CD4-positive, alpha-beta T cell (primary cell): ENCODE measurements around the gene PRKCA. TPM values are rescaled to one million over a fixed set of nuclear protein-coding genes. Genes with fewer than 3 reads are reported as not detected.

Experiments
- ATAC-seq: fragments of 200-7000 bp; cut with Tn5 transposase; one replicate; pipeline ENCODE4 v1.10.0; 2022; ENCODE audit warnings: mild to moderate bottlenecking; ENCODE audit not compliant: poor library complexity
- CTCF ChIA-PET: fragments of 350-600 bp; sonication (Branson Sonifier 250); formaldehyde crosslinking; loops from one replicate; lab custom pipeline; 2021; ENCODE audit warnings: antibody characterized with exemption, inconsistent platforms; lab: Charles Lee
- POLR2A ChIA-PET: fragments of 350-600 bp; sonication (Branson Sonifier 250); formaldehyde crosslinking; loops from one replicate; lab custom pipeline; 2021; ENCODE audit warnings: antibody characterized with exemption, inconsistent platforms; lab: Charles Lee
- DNase-seq, 14 experiments: peaks; one replicate each; pipeline ENCODE4 v3.0.0-alpha.2; 2013 to 2020; ENCODE audit warnings: mixed read lengths in 2 of 14
- H3K27ac ChIP-seq, 2 donors: one replicate each; pipeline versions ENCODE4 v1.5.1 to v1.7.0; 2013; ENCODE audit warnings: low read length in 2 of 2, low read depth in 1 of 2, mild to moderate bottlenecking in 1 of 2
- H3K27me3 ChIP-seq, 2 experiments: 1 replicate in 1 of 2; 2 replicates in 1 of 2; pipeline versions ENCODE4 v1.6.1 to v1.7.0; 2013; ENCODE audit warnings: low read length in 2 of 2, control low read depth in 1 of 2, mild to moderate bottlenecking in 1 of 2, moderate library complexity in 1 of 2; ENCODE audit not compliant: insufficient read depth in 2 of 2, control insufficient read depth in 1 of 2
- H3K36me3 ChIP-seq: one replicate; pipeline ENCODE4 v1.6.1; 2013; ENCODE audit warnings: low read length, control low read depth; ENCODE audit not compliant: insufficient read depth
- H3K4me1 ChIP-seq: one replicate; pipeline ENCODE4 v1.6.1; 2013; ENCODE audit warnings: low read length, control low read depth; ENCODE audit not compliant: insufficient read depth
- H3K4me3 ChIP-seq: one replicate; pipeline ENCODE4 v1.5.1; 2013; ENCODE audit warnings: mild to moderate bottlenecking, low read length, moderate library complexity
- H3K9me3 ChIP-seq, 2 experiments: 1 replicate in 1 of 2; 2 replicates in 1 of 2; pipeline versions ENCODE4 v1.6.1 to v1.7.0; 2013; ENCODE audit warnings: low read length in 2 of 2, mild to moderate bottlenecking in 2 of 2, control low read depth in 1 of 2, moderate library complexity in 1 of 2; ENCODE audit not compliant: control insufficient read depth in 1 of 2, insufficient read depth in 1 of 2
- H3K27ac Mint-ChIP-seq: one replicate; pipeline ENCODE4 v1.8.0; 2020; ENCODE audit warnings: mixed read lengths
- H3K27me3 Mint-ChIP-seq: one replicate; pipeline ENCODE4 v1.8.0; 2021; ENCODE audit warnings: mixed read lengths
- H3K36me3 Mint-ChIP-seq: one replicate; pipeline ENCODE4 v1.8.0; 2021; ENCODE audit warnings: low read depth, mixed read lengths
- H3K4me1 Mint-ChIP-seq: one replicate; pipeline ENCODE4 v1.8.0; 2021; ENCODE audit warnings: low read depth, mixed read lengths
- H3K4me3 Mint-ChIP-seq: one replicate; pipeline ENCODE4 v1.8.0; 2020; ENCODE audit warnings: mild to moderate bottlenecking, mixed read lengths
- H3K9me3 Mint-ChIP-seq: one replicate; pipeline ENCODE4 v1.8.0; 2020; ENCODE audit warnings: mixed read lengths
- CTCF ChIP-seq: fragments of 200-600 bp; IDR thresholded peaks from one replicate; pipeline ENCODE4 v1.8.0; 2022; ENCODE audit warnings: antibody characterized with exemption, mild to moderate bottlenecking
- intact Hi-C, 2 experiments: fragments of 100-400 bp; cut with DNase I in 1 of 2; cut with micrococcal nuclease in 1 of 2; formaldehyde crosslinking; loops; one replicate each; pipeline versions ENCODE4 v1.15.1 to v1.9.0; 2023 to 2025; cut with DNase I, micrococcal nuclease
- total RNA-seq, 174 experiments: library from RNA in 2 of 174; stranded (reverse) in 2 of 174; gene quantifications; one replicate each; pipeline ENCODE4 v1.2.3 and lab custom pipeline; 2021 to 2026

The PRKCA gene
- total RNA-seq, 2 experiments from 2014 or later: 84.8 to 88.6 TPM

- no peak overlapping the region for H3K27ac Mint-ChIP-seq
- Histone ChIP-seq H3K9me3 (peaks cover 0 to 4% of the 10 kb centered on the region in 2 experiments), H3K4me3 (no peak overlapping the region), H3K27me3 (peaks cover 0 to 5% of the 10 kb centered on the region in 2 experiments), H3K4me1 (no peaks in the 10 kb centered on the region), H3K36me3 (no peaks in the 10 kb centered on the region), H3K27ac (no peak overlapping the region)
- ChIA-PET POLR2A (no interaction called here), CTCF (no interaction called here)
- DNase-seq (no peak), ATAC-seq (no peak)
- no peaks in the 10 kb centered on the region for H3K36me3 Mint-ChIP-seq
- TF ChIP-seq CTCF: no peak
- intact Hi-C loops: no loop called here
- peaks cover 6% of the 10 kb centered on the region for H3K9me3 Mint-ChIP-seq
- H3K27me3 Mint-ChIP-seq: no peaks in the 10 kb centered on the region
- no peak overlapping the region for H3K4me3 Mint-ChIP-seq
- no peaks in the 10 kb centered on the region for H3K4me1 Mint-ChIP-seq
Observed at GRCh38 chr17:66850692-66851091, 548.3 kb downstream of the PRKCA start.

- Histone ChIP-seq H3K27ac (no peak overlapping the region), H3K36me3 (no peaks in the 10 kb centered on the region), H3K9me3 (peaks cover 0 to 4% of the 10 kb centered on the region in 2 experiments), H3K4me3 (no peak overlapping the region), H3K27me3 (no peaks in the 10 kb centered on the region), H3K4me1 (no peaks in the 10 kb centered on the region)
- peak in 7 of 14 experiments; percentile 1 to 29 (median 15) for DNase-seq
- H3K9me3 Mint-ChIP-seq: peaks cover 7% of the 10 kb centered on the region
- no peaks in the 10 kb centered on the region for H3K4me1 Mint-ChIP-seq
- ChIA-PET POLR2A (no interaction called here), CTCF (no interaction called here)
- H3K36me3 Mint-ChIP-seq: no peaks in the 10 kb centered on the region
- peaks cover 2% of the 10 kb centered on the region for H3K27me3 Mint-ChIP-seq
- no peak overlapping the region for H3K4me3 Mint-ChIP-seq
- no peak overlapping the region for H3K27ac Mint-ChIP-seq
- intact Hi-C loops: no loop called here
- ATAC-seq: no peak
- TF ChIP-seq CTCF: peak; percentile 25
Observed at GRCh38 chr17:66855204-66855603, 552.8 kb downstream of the PRKCA start.

- intact Hi-C loops: no loop called here
- TF ChIP-seq CTCF: no peak
Observed at GRCh38 chr17:66858226-66859083, 556.0 kb downstream of the PRKCA start.

More at GRCh38 chr17:66858226-66859083, 556.0 kb downstream of the PRKCA start:
- H3K27me3 Mint-ChIP-seq: peaks cover 5% of the 10 kb centered on the region
- no peak for DNase-seq
- no peak for ATAC-seq
- H3K27ac Mint-ChIP-seq: no peak overlapping the region
- no peak overlapping the region for H3K4me3 Mint-ChIP-seq
- H3K4me1 Mint-ChIP-seq: no peaks in the 10 kb centered on the region
- no peaks in the 10 kb centered on the region for H3K36me3 Mint-ChIP-seq
- Histone ChIP-seq H3K4me3 (no peak overlapping the region), H3K27me3 (no peaks in the 10 kb centered on the region), H3K4me1 (no peaks in the 10 kb centered on the region), H3K27ac (no peak overlapping the region), H3K9me3 (peaks cover 0 to 4% of the 10 kb centered on the region in 2 experiments), H3K36me3 (no peaks in the 10 kb centered on the region)
- peaks cover 9% of the 10 kb centered on the region for H3K9me3 Mint-ChIP-seq
- CTCF ChIA-PET: no interaction called here
- POLR2A ChIA-PET: no interaction called here
